Measurements from ENCODE around the gene SUGCT. TPM values are rescaled to one million over a fixed set of nuclear protein-coding genes. Genes with fewer than 3 reads are reported as not detected.

SUGCT gene
- total RNA-seq, 1 experiment from 2014 or later, result 5.4 TPM

GRCh38 chr7:40329601-40330153 is 194.9 kb downstream of the SUGCT start:
- no peak overlapping the region for H4K5ac ChIP-seq (ENCODE audit: insufficient read length, low read depth, low read length)
- H3K4me1 ChIP-seq (ENCODE audit: insufficient read depth, low read length), result no peaks in the 10 kb centered on the region
- no peak for DNase-seq
- no peak overlapping the region for H3K14ac ChIP-seq (ENCODE audit: insufficient read depth, low read length)
- H2BK12ac ChIP-seq (ENCODE audit: insufficient read length, low read depth, low read length), result no peak overlapping the region
- no peak overlapping the region for H2BK5ac ChIP-seq (ENCODE audit: insufficient read length, low read length)
- no peak overlapping the region for H2BK120ac ChIP-seq (ENCODE audit: low read depth, low read length, poor library complexity, severe bottlenecking)
- no peaks in the 10 kb centered on the region for H3K23me2 ChIP-seq (ENCODE audit: insufficient read length, low read depth, low read length, poor library complexity, severe bottlenecking)
- no peaks in the 10 kb centered on the region for H3K27me3 Mint-ChIP-seq (ENCODE audit: low read depth)
- TF ChIP-seq CTCF (conservative IDR thresholded peaks at IDR 0.05), result peak; percentile 82
- no CpG with 5 or more reads among the region's 1 CpG for WGBS (ENCODE audit: extremely low coverage, insufficient read length, low lambda C conversion rate)
- H2AK5ac ChIP-seq (ENCODE audit: insufficient read length, low read length), result no peak overlapping the region
- peaks cover 3% of the 10 kb centered on the region in 2 experiments for H3K4me1 Mint-ChIP-seq
- H3K36me3 Mint-ChIP-seq (ENCODE audit: insufficient read depth in 1 of 3, low read depth in 3 of 3), result no peaks in the 10 kb centered on the region
- no peak overlapping the region for H3K27ac ChIP-seq (ENCODE audit: insufficient read length, low read depth, low read length)
- H3K18ac ChIP-seq (ENCODE audit: insufficient read length, low read depth, low read length), result no peak overlapping the region
- H3K79me1 ChIP-seq (ENCODE audit: insufficient read depth, low read depth, low read length, poor library complexity, severe bottlenecking), result no peaks in the 10 kb centered on the region
- H3K56ac ChIP-seq (ENCODE audit: insufficient read length, low read depth, low read length), result no peak overlapping the region
- H3K4me2 ChIP-seq (ENCODE audit: insufficient read depth, insufficient read length, low read length), result no peak overlapping the region
- no peak overlapping the region for H3K9ac ChIP-seq (ENCODE audit: extremely low read depth, insufficient read length, low read length)
- H3T11ph ChIP-seq (ENCODE audit: low read length), result no peak overlapping the region
- no peak overlapping the region for H2AFZ ChIP-seq (ENCODE audit: low read length)
- H3K79me2 ChIP-seq (ENCODE audit: insufficient read depth, low read length), result no peaks in the 10 kb centered on the region
- H4K20me1 ChIP-seq (ENCODE audit: control insufficient read depth, insufficient read depth, insufficient read length), result no peaks in the 10 kb centered on the region
- H4K91ac ChIP-seq (ENCODE audit: insufficient read length, low read depth, low read length), result no peak overlapping the region
- H3K27ac Mint-ChIP-seq, result no peak overlapping the region
- H4K8ac ChIP-seq (replicated peaks; ENCODE audit: insufficient read length, low read depth, low read length), result no peak overlapping the region
- no peak overlapping the region for H3K4ac ChIP-seq (ENCODE audit: low read depth, low read length)
- H2BK20ac ChIP-seq (ENCODE audit: low read depth, low read length, poor library complexity, severe bottlenecking), result no peak overlapping the region
- H3K27me3 ChIP-seq (ENCODE audit: insufficient read depth, low read length), result no peaks in the 10 kb centered on the region
- no peaks in the 10 kb centered on the region; a peak in 1 of 5 replicates for H3K9me3 Mint-ChIP-seq
- no peak overlapping the region for H3K23ac ChIP-seq (ENCODE audit: insufficient read length, low read depth, low read length)
- no peaks in the 10 kb centered on the region for H3K9me3 ChIP-seq (ENCODE audit: control insufficient read depth, low read depth, low read length)
- no peak overlapping the region for H2BK15ac ChIP-seq (ENCODE audit: low read depth, low read length)
- no peak overlapping the region for H3K4me3 Mint-ChIP-seq
